PFSK-1 (cell line): ENCODE measurements around the gene EMP3.

ENCODE experiments used
- POLR2AphosphoS5 ChIP-seq: IDR thresholded peaks from 2 replicates; pipeline ENCODE4 v1.6.1; 2012; ENCODE audit warnings: low read depth, mild to moderate bottlenecking, control low read depth, low read length, moderate library complexity
- REST ChIP-seq, 2 experiments: IDR thresholded peaks; 2 replicates each; pipeline versions ENCODE4 v1.6.1 to v1.8.0; 2011 to 2012; ENCODE audit warnings: low read depth in 2 of 2, low read length in 2 of 2, control low read depth in 1 of 2, inconsistent platforms in 1 of 2, mild to moderate bottlenecking in 1 of 2, moderate library complexity in 1 of 2; ENCODE audit not compliant: insufficient read depth in 1 of 2
- SIN3A ChIP-seq: IDR thresholded peaks from 2 replicates; pipeline ENCODE4 v1.6.1; 2012; ENCODE audit warnings: mild to moderate bottlenecking, low read length, moderate library complexity, borderline replicate concordance; ENCODE audit not compliant: insufficient read depth
- TAF1 ChIP-seq: IDR thresholded peaks from 2 replicates; pipeline ENCODE4 v1.6.1; 2012; ENCODE audit warnings: low read length, control low read depth, borderline replicate concordance; ENCODE audit not compliant: insufficient read depth

GRCh38 chr19:48372904-48373303 is 47.6 kb downstream of the EMP3 start:
- TF ChIP-seq POLR2AphosphoS5 (no peak), REST (IDR thresholded peaks at IDR 0.05; ENCODE audit: insufficient read depth in 1 of 2, low read depth in 2 of 2, low read length in 2 of 2) (no peak), SIN3A (no peak), TAF1 (no peak)
